PFSK-1 (cell line): ENCODE measurements around the gene ERC1.

Experiments
- FOXP2 ChIP-seq: optimal IDR thresholded peaks from 2 replicates; pipeline ENCODE3; 2011; ENCODE audit warnings: borderline replicate concordance, control low read depth, inconsistent platforms; ENCODE audit not compliant: insufficient read depth; ENCODE audit errors: extremely low read length, extremely low read depth
- POLR2AphosphoS5 ChIP-seq: IDR thresholded peaks from 2 replicates; pipeline ENCODE4 v1.6.1; 2012; ENCODE audit warnings: low read depth, mild to moderate bottlenecking, control low read depth, low read length, moderate library complexity
- REST ChIP-seq, 2 experiments: IDR thresholded peaks; 2 replicates each; pipeline versions ENCODE4 v1.6.1 to v1.8.0; 2011 to 2012; ENCODE audit warnings: low read depth in 2 of 2, low read length in 2 of 2, control low read depth in 1 of 2, inconsistent platforms in 1 of 2, mild to moderate bottlenecking in 1 of 2, moderate library complexity in 1 of 2; ENCODE audit not compliant: insufficient read depth in 1 of 2
- SIN3A ChIP-seq: IDR thresholded peaks from 2 replicates; pipeline ENCODE4 v1.6.1; 2012; ENCODE audit warnings: mild to moderate bottlenecking, low read length, moderate library complexity, borderline replicate concordance; ENCODE audit not compliant: insufficient read depth
- TAF1 ChIP-seq: IDR thresholded peaks from 2 replicates; pipeline ENCODE4 v1.6.1; 2012; ENCODE audit warnings: low read length, control low read depth, borderline replicate concordance; ENCODE audit not compliant: insufficient read depth

GRCh38 chr12:1246637-1247036 is 255.6 kb downstream of the ERC1 start:
- no peak for TF ChIP-seq REST (IDR thresholded peaks at IDR 0.05; ENCODE audit: insufficient read depth in 1 of 2, low read depth in 2 of 2, low read length in 2 of 2)
- no peak for TF ChIP-seq TAF1
- TF ChIP-seq FOXP2, result no peak
- TF ChIP-seq POLR2AphosphoS5, result no peak
- no peak for TF ChIP-seq SIN3A
